ENCODE results near the gene MYBPC1.

The MYBPC1 gene

DNA sequence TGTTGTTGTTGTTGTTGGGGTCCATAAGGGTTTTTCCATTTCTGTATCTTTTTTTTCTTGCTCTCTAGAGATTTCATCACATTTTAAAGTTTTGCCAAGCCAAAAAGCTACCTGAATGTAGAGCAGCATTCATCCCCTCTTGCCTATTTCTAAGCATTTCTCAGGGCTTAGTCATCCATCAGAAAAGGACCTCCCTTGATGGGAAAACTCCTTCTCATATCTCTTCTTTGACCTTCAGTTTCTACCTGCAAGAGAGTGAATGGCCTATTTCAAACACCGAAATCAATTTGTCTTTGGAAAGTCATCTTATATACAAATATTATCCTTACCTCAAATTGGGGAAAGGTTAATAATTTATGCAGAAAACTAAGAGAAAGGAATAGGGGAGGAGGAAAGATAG lies 4.5 kb downstream of the MYBPC1 start:
- peak; percentile 24 for DNase-seq (ENCODE audit: low read depth, low spot score)

DNA sequence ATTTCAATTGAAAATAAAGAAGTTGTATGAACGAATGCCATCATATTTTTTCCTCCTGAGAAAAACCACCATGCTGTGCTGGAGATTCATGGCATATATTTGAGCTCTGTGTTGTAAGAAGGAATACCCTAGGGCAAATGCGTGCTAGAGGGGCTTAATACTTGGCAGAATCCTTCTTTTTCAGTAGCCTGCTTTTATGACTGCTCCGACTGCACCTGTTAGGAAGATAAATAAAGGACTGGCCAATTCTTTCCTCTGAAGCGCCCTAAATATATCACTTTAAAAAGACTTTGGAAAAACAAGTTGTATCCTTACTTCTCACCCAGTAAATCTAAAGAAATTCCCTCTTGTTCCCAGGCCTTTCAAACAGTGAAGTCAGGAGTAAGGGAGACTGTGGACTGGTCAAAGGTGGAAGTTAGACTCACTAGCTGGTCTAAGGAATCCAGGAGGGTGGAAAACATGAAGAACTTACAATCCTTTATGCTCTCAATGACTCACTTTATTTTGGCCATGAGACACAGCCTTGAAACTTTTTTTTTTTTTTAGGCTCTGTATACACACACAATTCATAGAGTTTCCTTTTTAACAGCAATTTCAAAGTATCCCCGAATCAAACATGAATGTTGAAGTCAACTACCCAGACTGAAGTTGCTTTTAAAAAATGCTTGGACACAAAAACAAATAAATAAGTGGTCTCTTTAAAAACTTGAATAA lies 5.2 kb downstream of the MYBPC1 start:
- DNase-seq (ENCODE audit: low read depth, low spot score), result peak; percentile 42

DNA sequence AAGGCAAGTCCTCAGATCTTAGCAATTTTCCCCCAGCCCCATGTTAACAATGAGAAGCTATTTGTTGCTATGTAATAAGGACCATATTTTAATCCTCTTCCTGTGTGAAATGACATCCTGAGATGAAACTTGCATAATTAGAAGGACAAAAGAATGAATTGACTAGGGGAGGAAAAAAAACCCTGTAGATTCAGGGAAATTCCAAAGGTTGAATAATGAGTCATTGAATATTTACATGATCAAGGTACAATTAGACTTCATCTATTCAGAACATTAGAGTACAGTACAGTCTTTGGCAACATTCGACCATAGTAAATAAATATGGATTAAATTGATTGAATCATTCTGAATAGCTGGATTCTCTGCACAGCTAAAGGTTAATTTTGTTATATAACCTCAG lies 9.4 kb downstream of the MYBPC1 start:
- peak; percentile 48 for DNase-seq (ENCODE audit: low read depth, low spot score)

DNA sequence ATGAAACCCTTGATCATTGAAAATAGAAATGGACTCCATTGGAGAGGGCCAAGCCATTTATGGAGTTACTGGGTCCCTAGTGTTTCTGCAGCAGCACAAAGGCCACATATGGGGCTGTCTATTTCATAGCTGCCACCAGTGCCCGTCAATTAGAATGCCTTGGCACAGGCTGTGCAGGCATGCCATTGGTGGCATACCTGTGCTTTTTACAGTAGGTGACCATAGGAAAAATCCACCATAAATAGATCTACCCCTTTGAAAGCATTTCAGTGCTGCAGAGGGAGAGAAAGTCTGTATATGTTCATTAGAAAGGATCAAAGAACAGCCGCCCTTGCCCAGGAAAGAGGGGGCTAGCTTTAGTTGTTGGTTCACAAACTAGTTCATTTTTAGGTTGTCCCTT lies 13.1 kb downstream of the MYBPC1 start:
- no peak for DNase-seq (ENCODE audit: low read depth, low spot score)

DNA sequence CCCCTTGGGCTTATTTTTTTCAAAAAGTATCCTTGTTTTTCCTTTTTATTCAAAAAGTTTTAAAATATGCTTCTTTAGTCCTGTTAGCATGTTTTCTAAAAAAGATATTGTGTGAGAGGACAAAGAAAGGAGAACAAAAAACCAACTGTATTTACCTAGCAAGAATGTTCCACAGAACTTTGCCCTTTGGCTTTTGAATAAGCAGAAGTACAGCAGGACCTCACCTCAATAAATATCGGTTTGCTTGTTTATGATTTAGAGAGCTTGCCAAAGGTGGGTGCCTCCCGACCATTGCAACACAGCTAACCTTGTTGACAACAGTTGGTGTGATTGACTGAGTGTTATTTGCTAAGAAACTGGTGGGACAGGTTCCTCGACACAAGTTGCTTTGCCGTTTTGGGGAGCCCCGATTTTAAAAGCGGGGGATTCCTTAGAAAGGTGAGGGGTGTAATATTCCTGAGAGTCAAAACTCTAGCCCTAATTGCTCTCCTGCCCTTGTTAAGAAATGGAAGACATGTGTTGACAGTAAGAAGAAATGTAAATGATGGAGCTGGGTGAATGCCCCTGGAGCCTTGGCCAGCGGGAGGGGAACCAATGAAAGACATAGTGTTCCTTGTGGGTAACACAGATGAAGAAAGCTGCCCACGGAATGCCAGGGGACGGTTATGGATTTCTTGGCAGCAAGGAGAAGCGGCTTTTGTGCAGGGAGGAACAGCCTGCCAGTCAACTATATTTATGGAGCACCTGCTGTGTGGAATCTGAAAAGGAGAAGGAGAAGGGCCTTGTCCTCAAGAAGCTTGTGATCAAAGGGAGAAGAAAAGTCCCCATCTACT lies 13.7 kb downstream of the MYBPC1 start:
- no peak for DNase-seq (ENCODE audit: low read depth, low spot score)

DNA sequence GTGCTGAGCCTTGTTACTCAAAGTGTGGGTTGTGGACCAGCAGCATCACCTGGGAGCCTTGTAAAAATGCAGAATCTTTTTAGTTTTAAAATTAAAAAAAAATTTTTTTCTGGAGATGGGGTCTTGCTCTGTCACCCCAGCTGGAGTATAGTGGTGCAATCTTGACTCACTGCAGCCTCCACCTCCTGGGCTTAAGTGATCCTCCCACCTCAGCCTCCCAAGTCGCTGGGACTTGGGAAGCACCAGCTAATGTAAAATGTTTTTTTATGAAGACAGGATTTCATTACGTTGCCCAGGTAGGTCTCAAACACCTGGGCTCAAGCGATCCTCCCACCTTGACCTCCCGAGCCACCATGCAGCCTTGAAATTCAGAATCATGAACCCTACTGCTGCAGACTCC lies 14.4 kb downstream of the MYBPC1 start:
- DNase-seq (ENCODE audit: low read depth, low spot score), result no peak

DNA sequence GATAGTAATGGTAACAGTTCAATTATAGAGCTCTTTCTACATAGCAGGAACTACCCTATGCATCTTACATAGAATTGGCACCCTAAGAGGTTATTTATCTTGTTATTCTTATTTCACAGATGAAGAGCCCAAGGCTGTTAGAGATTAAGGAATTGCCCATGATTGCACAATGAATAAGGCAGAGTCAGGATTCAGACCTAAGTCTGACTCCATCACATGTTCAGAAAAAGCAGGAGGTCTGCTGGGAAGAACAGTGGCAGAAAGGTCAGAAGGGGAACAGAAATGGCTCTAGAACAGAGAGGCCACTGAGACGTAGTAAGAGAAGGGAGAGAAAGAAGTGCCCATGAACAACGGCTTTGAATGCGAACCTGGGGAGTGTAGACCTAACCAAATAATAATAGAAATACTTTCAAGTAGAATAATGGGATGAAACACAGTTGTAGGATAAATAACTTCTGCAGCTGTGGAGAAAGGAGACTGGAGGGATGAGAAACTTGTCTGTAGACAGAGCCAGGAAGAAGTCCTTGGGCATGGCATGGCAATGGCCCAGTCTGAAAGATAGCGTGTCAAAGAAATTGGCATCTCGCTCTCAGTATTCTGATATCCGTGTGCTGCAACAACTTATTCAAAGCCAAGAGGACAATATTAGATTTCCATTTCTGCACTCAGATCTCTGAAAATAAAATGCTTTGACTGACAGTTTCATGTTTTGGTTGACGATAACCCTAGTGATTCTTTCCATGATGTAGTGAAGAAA lies 17.6 kb downstream of the MYBPC1 start:
- no peak for DNase-seq (ENCODE audit: low read depth, low spot score)

DNA sequence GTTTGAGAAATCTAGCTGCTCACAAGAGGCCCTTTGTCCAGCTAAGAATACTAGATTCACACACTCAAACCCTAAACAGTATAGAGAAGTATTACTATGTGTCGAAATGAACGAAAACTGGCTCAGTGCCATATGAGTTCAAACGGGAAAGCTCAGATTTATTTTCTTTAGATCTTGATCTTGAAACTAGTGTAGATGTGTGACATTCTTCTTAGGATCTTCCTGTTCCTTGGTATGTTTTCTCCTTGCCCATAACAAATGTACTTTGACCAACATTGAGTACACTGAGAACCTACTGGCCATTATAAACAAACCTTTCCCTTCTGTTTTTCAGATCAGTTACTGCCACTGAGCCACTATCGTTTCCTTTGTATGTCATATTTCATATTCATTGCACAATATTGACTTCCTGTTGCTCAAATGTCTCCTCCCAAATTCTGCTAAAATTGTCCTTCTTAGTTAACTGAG lies 21.3 kb downstream of the MYBPC1 start:
- DNase-seq (ENCODE audit: low read depth, low spot score), result no peak

DNA sequence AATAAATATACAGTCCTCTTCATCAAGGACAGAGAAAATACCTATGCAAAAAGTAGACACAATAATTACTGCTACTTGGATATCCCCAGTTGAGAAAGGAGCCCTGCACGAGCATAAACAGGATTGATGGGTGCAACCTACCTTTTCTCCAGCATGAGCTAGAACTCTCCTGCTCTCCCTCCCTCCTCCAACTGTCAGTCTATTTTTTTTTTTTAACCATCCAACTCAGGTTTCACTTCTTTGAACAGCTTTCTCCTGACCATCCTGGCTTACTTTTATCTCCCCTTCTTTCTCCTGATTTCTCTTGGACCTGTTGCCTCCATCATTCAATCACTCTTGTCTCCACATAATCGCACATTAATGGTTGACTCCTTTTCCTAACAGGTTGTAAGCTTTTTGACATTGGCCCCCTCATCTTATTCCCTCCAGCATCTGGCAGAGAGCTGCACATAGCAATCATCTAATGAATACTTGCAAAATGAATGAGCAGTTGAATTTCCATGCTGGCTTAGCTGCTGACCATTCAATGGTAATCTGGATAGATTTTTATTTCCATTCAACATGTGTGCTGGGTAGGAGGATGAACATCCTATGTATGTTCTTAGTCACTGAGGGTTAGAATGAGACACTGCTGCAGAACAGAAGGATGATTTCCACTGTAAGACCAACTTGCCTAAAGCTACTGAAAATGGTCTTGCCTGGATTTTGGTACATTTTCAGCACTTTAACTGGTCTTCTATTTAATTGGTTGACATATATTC lies 24.4 kb downstream of the MYBPC1 start:
- no peak for DNase-seq (ENCODE audit: low read depth, low spot score)

DNA sequence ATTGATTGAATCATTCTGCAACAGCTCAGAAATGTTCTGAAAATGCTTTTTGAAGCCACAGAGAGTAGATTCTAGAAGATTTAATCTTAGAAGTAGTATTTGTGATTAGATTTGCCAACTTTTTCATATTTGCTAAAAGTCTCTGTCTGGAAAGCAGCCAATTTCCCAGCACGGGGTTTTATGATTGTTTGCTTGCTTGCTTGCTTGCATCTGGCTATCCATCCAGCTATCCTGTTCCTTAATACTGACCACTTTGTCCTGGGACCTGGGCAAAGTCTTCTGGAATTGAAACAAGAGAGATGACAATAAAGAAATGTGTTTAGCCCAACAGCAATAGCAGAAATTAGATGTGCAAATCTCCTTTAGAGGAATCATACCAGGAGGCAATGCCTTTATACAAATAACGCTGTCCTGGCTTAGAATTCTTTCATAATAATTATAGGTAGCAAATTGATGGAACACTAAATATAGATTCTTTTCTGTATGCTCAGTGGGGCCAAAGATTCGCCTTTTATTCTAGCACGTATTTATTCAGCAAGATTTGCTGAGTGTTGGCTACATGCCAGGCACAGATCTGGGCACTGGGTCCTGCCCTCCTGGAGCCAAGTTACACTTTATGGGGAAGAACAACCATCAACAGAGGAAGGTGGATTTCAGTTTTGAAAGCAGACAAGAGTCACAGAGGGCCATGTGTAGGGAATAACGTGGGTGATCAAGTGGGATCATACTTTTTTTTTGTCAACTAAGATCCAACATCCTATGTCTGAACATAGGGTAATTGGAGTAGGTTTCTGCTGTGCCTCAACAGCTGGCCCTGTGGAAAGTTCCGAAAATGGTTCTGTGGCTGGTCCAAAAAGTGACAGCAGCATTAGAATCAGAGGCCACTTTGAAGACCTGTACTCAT lies 25.3 kb downstream of the MYBPC1 start:
- no peak for DNase-seq (ENCODE audit: low read depth, low spot score)

DNA sequence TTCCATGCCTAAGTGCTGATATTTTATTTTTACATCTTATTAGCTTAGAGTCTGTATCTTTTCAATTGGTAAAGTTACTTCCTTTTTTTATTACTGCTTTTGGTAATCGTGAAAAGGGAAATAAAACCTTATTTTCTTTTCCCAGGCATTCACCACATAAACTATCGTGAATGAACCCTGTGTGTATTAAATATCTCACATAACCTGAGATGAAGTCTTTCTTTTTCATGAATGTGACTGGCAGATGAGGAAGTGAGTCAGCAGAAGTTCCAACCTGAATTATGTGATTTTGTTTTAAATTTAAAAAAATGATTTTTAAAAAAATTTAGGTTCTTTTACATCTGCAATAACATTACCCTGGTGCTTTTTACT lies 26.0 kb downstream of the MYBPC1 start:
- no peak for DNase-seq (ENCODE audit: low read depth, low spot score)

DNA sequence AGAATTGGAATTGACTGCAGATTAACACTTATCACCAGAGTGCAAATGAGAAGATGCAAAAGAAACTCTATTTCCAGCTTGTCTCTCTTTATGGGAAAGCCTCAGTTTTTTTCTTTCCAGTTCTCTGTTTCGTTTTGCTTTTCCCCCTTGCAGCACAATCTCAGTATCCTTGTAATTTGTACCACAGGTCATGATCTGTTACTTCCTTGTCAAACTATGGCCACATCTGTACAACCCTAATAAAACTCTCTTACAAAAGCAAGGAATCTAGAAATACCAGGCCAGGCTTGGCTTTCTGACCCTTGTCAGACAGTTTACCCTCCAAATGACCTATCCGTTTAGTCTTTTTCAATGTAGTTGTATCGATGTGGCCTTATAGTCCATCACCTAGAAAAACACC lies 33.9 kb downstream of the MYBPC1 start:
- no peak for DNase-seq (ENCODE audit: low read depth, low spot score)

DNA sequence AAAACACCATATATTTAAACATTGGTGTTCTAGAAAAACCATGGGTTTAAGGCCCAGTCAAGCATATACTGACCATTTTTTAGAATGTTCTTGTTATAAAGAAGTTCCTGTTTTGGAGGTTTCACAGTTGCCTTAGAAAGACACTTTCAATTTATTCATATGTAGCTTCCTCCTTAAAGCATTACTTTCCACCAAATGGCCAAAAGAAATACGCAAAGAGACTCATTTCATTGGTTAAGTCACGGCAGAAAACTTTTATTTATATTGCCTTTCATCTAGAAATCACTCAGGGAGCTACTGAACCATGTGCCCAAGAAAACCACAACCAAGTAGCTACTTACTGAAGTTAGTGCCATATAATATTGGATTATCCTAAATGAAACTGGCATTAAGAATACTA lies 40.0 kb downstream of the MYBPC1 start:
- no peak for DNase-seq (ENCODE audit: low read depth, low spot score)

DNA sequence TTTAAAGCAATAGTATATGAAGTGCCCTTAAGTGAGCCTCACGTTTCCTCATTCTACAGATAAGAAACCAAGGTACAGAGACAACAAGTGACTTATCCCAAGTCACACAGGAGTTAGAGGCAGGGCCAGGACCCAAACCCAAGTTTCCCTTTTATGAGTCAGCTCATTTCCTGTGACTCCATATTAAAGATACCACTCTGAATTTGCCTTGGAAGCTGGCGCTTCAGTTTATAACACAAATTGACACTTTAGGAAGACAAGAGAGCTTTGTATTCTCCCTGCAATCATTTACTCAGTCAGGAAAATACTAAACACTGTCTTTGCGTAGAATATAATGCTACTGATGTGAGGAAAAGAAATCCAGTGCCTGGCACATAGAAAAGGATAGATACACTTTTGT lies 43.2 kb downstream of the MYBPC1 start:
- DNase-seq (ENCODE audit: low read depth, low spot score), result no peak

DNA sequence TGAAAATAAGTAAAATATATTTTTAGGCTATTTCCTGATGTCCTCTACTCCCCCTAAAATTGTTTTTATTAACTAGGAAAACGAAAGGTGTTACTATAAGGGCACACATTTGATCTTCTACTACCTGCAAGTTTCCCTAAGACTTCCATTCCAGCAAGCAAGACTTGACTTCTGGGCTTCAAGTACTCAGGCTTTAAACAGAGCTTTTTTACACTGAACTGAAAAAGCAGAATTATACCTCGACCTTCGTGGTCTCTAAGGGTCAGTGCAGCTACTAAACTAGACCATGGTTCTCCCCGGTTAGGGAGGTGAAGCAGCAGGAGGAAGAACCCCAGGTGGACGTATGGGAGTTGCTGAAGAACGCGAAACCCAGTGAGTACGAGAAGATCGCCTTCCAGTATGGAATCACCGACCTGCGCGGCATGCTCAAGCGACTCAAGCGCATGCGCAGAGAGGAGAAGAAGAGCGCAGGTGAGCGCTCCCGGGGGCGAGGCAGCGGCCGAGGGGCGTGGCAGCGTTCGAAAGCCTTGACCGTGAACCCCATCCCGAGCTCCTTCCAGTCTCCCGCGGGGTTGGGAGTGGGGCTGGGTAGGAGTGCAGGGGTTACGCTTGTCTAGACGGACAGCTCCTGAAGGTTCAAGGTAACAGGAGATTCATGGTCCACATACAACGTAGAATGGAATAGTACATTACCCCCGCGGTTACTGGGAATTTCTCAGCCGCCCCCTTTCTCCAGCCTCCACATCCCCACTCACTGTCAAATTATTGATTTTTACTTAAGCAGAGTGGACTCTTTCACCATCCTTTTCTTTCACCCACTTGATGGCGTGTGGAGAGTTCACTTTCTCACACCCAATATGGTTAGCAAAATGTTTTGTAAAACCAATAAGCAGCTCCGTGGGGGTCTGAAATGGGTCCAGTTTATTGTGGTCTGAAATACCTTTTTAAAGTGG lies 47.6 kb downstream of the MYBPC1 start:
- DNase-seq (ENCODE audit: low read depth, low spot score), result peak; percentile 23

DNA sequence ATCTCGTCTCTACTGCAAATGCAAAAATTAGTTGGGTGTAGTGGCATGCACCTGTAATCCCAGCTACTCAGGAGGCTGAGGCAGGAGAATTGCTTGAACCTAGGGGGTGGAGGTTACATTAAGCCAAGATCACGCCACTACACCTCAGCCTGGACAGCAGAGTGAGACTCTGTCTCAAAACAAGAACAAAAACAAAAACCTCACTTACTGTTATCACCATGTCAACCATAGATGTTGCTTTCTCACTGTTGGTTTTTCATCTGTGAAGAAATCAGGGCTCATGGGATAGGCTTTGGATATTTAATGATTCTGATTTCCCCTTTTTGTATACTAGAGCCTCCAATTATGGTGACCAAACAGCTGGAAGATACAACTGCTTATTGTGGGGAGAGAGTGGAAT lies 52.9 kb downstream of the MYBPC1 start:
- no peak for DNase-seq (ENCODE audit: low read depth, low spot score)

DNA sequence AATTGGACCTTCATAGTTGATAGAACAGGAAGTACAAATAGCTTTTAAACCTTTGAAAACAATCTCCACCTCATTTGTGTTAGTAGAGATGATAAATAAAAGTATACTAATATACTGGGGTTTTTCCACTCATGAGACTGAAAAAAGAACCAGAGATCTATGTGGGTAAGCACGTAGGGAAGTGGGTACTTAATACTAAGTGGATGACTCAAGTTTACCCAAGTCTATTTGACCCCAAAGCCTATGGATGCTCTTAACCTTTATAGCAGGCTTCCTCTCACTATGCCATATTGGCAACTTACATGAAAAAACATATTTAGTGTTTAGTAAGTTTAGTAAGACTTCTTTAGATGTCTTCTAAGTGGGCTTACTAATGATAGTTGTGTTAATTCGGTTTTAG lies 53.4 kb downstream of the MYBPC1 start:
- no peak for DNase-seq (ENCODE audit: low read depth, low spot score)

DNA sequence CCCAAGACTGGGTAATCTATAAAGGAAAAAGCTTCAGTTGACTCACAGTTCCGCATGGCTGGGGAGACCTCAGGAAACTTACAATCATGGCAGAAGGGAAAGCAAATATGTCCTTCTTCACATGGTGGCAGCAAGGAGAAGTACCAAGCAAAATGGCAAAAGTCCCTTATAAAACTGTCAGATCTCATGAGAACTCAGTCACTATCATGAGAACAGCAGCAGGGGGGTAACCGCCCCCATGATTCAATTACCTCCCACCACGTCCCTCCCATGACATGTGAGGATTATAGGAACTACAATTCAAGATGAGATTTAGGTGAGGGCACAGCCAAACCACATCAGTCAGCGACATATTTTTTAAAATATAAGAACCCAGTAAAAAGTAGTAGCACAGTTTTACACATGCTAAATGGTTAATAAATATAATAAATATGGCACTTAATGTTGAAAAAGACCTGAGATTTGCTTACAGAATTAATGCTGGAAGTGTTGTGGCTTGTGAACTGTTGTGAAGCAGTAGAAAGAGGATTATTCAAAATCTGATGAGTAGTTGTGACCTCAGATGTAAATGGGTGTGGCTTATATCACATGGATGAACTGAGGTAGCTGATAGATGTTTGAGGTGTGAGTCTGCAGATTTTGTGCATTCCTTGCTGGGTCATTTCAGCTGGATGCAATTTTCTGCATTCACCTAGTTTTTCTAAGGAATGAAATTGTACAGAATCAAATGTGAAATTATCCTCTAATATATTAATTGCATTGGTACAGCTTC lies 55.8 kb downstream of the MYBPC1 start:
- peak; percentile 13 for DNase-seq (ENCODE audit: low read depth, low spot score)

DNA sequence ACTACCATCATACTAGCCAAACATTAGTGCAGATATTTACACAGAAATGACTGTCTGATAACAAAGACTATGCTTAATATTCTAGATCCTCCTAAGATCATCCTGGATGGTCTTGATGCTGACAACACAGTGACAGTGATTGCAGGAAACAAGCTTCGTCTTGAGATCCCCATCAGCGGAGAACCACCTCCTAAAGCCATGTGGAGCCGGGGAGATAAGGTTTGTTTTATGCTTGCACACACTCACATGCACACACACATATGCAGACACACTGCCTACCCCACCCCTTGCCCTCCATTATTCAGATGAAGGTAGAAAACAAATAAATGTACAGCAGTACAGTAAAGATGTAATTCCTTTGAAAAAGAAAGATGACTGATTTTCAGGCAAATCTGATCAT lies 58.3 kb downstream of the MYBPC1 start:
- DNase-seq (ENCODE audit: low read depth, low spot score), result no peak

All from astrocyte of the hippocampus (primary cell).